T-cell (primary cell): Measurements from ENCODE around the gene TMEM218. TPM values are rescaled to one million over a fixed set of nuclear protein-coding genes. Genes with fewer than 3 reads are reported as not detected.

ENCODE experiments used
- ATAC-seq, 4 experiments: fragments of 200-7000 bp in 3 of 4; fragments of 150-1000 bp in 1 of 4; cut with Tn5 transposase; replicated peaks in 1 of 4; 1 replicate in 3 of 4; 2 replicates in 1 of 4; pipeline ENCODE4 v1.10.0; 2021; ENCODE audit warnings: moderate library complexity in 3 of 4, mild to moderate bottlenecking in 2 of 4, moderate number of reproducible peaks in 1 of 4
- CTCF ChIA-PET, 2 donors: fragments of 300-600 bp; sonication (Branson Sonifier 250); formaldehyde crosslinking; loops; one replicate each; lab custom pipeline; 2022; ENCODE audit warnings: antibody characterized with exemption in 2 of 2; lab: Charles Lee
- POLR2A ChIA-PET, 2 donors: fragments of 300-600 bp; sonication (Branson Sonifier 250); formaldehyde crosslinking; loops; one replicate each; lab custom pipeline; 2022; ENCODE audit warnings: antibody characterized with exemption in 2 of 2; lab: Charles Lee
- DNase-seq, 35 experiments: peaks; one replicate each; pipeline versions ENCODE4 v3.0.0 to v3.0.0-alpha.2; 2013 to 2023
- H3K27ac ChIP-seq: one replicate; pipeline ENCODE4 v1.5.1; 2013; ENCODE audit warnings: low read length
- H3K27me3 ChIP-seq, 2 experiments: replicated peaks in 1 of 2; 1 replicate in 1 of 2; 2 replicates in 1 of 2; pipeline versions ENCODE4 v1.6.1 to v1.7.0; 2013; ENCODE audit warnings: low read length in 1 of 2, mixed read lengths in 1 of 2; ENCODE audit not compliant: control insufficient read depth in 2 of 2, insufficient read depth in 2 of 2; ENCODE audit errors: extremely low read depth in 1 of 2
- H3K36me3 ChIP-seq, 2 donors: 1 replicate in 1 of 2; 2 replicates in 1 of 2; pipeline versions ENCODE4 v1.6.1 to v1.7.0; 2013; ENCODE audit warnings: low read length in 1 of 2; ENCODE audit not compliant: control insufficient read depth in 2 of 2, insufficient read depth in 1 of 2; ENCODE audit errors: extremely low read depth in 1 of 2
- H3K4me1 ChIP-seq, 2 experiments: 1 replicate in 1 of 2; 2 replicates in 1 of 2; pipeline versions ENCODE4 v1.6.1 to v1.7.0; 2013; ENCODE audit warnings: low read length in 2 of 2, mixed read lengths in 1 of 2; ENCODE audit not compliant: insufficient read depth in 2 of 2, control insufficient read depth in 1 of 2; ENCODE audit errors: extremely low read depth in 1 of 2
- H3K4me3 ChIP-seq, 2 donors: 1 replicate in 1 of 2; 2 replicates in 1 of 2; pipeline versions ENCODE4 v1.5.1 to v1.7.0; 2013; ENCODE audit warnings: mild to moderate bottlenecking in 2 of 2, low read length in 1 of 2, moderate library complexity in 1 of 2; ENCODE audit not compliant: control insufficient read depth in 1 of 2; ENCODE audit errors: extremely low read depth in 1 of 2
- H3K9me3 ChIP-seq: 2 replicates; pipeline ENCODE4 v1.7.0; 2013
- H3K27ac Mint-ChIP-seq, 2 donors: one replicate each; pipeline ENCODE4 v1.8.0; 2020 to 2021; ENCODE audit warnings: mild to moderate bottlenecking in 2 of 2, mixed read lengths in 2 of 2
- H3K27me3 Mint-ChIP-seq, 2 donors: one replicate each; pipeline ENCODE4 v1.8.0; 2021 to 2022; ENCODE audit warnings: mixed read lengths in 2 of 2
- H3K36me3 Mint-ChIP-seq: one replicate; pipeline ENCODE4 v1.8.0; 2021; ENCODE audit warnings: mixed read lengths
- H3K4me1 Mint-ChIP-seq, 3 donors: one replicate each; pipeline ENCODE4 v1.8.0; 2020 to 2022; ENCODE audit warnings: mixed read lengths in 3 of 3, mild to moderate bottlenecking in 1 of 3
- H3K4me3 Mint-ChIP-seq, 3 donors: one replicate each; pipeline ENCODE4 v1.8.0; 2020 to 2022; ENCODE audit warnings: mild to moderate bottlenecking in 3 of 3, mixed read lengths in 3 of 3, moderate library complexity in 3 of 3
- H3K9me3 Mint-ChIP-seq, 3 donors: one replicate each; pipeline ENCODE4 v1.8.0; 2020 to 2022; ENCODE audit warnings: mixed read lengths in 3 of 3
- WGBS: methylation state at CpG from one replicate; pipeline ENCODE4 v1.1.5; 2013; ENCODE audit warnings: missing lambda C conversion rate; ENCODE audit not compliant: insufficient coverage; 5-methylcytosine and 5-hydroxymethylcytosine counted together
- total RNA-seq, 35 experiments: library from RNA in 6 of 35; stranded (reverse) in 6 of 35; fragments of 120-200 nt in 1 of 35; gene quantifications; one replicate each; pipeline versions ENCODE4 v1.2.1 to v1.2.4 and lab custom pipeline; 2013 to 2026

The TMEM218 gene
- total RNA-seq, 5 donors from 2014 or later (not counting 1 experiment from before 2014, with no cell fraction given), result 10.3 to 18.9 (median 14.8) TPM

- ATAC-seq (no peak), DNase-seq (no peak)
- Histone ChIP-seq H3K4me3 (no peak overlapping the region), H3K4me1 (no peaks in the 10 kb centered on the region), H3K27ac (no peak overlapping the region), H3K9me3 (no peaks in the 10 kb centered on the region), H3K27me3 (peaks cover 0 to 36% of the 10 kb centered on the region in 2 experiments), H3K36me3 (no peaks in the 10 kb centered on the region)
- Mint-ChIP-seq H3K27me3 (peaks cover 6 to 25% of the 10 kb centered on the region in 2 donors), H3K4me1 (no peaks in the 10 kb centered on the region), H3K4me3 (no peak overlapping the region), H3K27ac (no peak overlapping the region), H3K9me3 (no peaks in the 10 kb centered on the region), H3K36me3 (no peaks in the 10 kb centered on the region)
- WGBS, result 79% methylated on average over 14 of the region's 18 CpGs
- ChIA-PET POLR2A (no interaction called here), CTCF (interaction anchor here in 1 of 2 donors (0.6 kb wide), 1 partner anchor 85 kb away, joined by 5 read pairs; the partner anchor contains the start of gene PKNOX2)
Observed at GRCh38 chr11:125079151-125079877, 32.1 kb downstream of the TMEM218 start.

GRCh38 chr11:125078516-125079140 lies 32.8 kb downstream of the TMEM218 start:
- no peak for DNase-seq
- Histone ChIP-seq H3K27me3 (peaks cover 0 to 43% of the 10 kb centered on the region in 2 experiments), H3K4me1 (no peaks in the 10 kb centered on the region), H3K27ac (no peak overlapping the region), H3K9me3 (no peaks in the 10 kb centered on the region), H3K4me3 (no peak overlapping the region), H3K36me3 (no peaks in the 10 kb centered on the region)
- POLR2A ChIA-PET, result no interaction called here
- H3K27me3 Mint-ChIP-seq, result peaks cover 6 to 29% of the 10 kb centered on the region in 2 donors
- CTCF ChIA-PET, result no interaction called here
- no peaks in the 10 kb centered on the region for H3K36me3 Mint-ChIP-seq
- no peak overlapping the region for H3K27ac Mint-ChIP-seq
- no peak for ATAC-seq
- 88% methylated on average over 13 of the region's 14 CpGs for WGBS
- H3K9me3 Mint-ChIP-seq, result no peaks in the 10 kb centered on the region
- H3K4me3 Mint-ChIP-seq, result no peak overlapping the region
- no peaks in the 10 kb centered on the region for H3K4me1 Mint-ChIP-seq

GRCh38 chr11:125078016-125078415 lies 33.4 kb downstream of the TMEM218 start:
- ChIA-PET CTCF (no interaction called here), POLR2A (no interaction called here)
- Mint-ChIP-seq H3K27ac (no peak overlapping the region), H3K27me3 (peaks cover 6 to 29% of the 10 kb centered on the region in 2 donors), H3K4me1 (no peaks in the 10 kb centered on the region), H3K36me3 (no peaks in the 10 kb centered on the region), H3K4me3 (no peak overlapping the region), H3K9me3 (no peaks in the 10 kb centered on the region)
- WGBS, result 94% methylated on average over 10 of the region's 11 CpGs
- Histone ChIP-seq H3K27ac (no peak overlapping the region), H3K9me3 (no peaks in the 10 kb centered on the region), H3K27me3 (peaks cover 0 to 48% of the 10 kb centered on the region in 2 experiments), H3K36me3 (no peaks in the 10 kb centered on the region), H3K4me1 (no peaks in the 10 kb centered on the region), H3K4me3 (no peak overlapping the region)
- DNase-seq, result no peak
- no peak for ATAC-seq

GRCh38 chr11:125076378-125076945 lies 35.0 kb downstream of the TMEM218 start:
- H3K27me3 Mint-ChIP-seq, result peaks cover 15 to 31% of the 10 kb centered on the region in 2 donors
- Histone ChIP-seq H3K27ac (no peak overlapping the region), H3K9me3 (no peaks in the 10 kb centered on the region), H3K4me1 (no peaks in the 10 kb centered on the region), H3K27me3 (peaks cover 0 to 52% of the 10 kb centered on the region in 2 experiments), H3K4me3 (no peak overlapping the region), H3K36me3 (no peaks in the 10 kb centered on the region)
- H3K9me3 Mint-ChIP-seq, result no peaks in the 10 kb centered on the region
- ATAC-seq (no peak), DNase-seq (no peak)
- H3K4me3 Mint-ChIP-seq, result no peak overlapping the region
- ChIA-PET CTCF (no interaction called here), POLR2A (no interaction called here)
- H3K27ac Mint-ChIP-seq, result no peak overlapping the region
- no peaks in the 10 kb centered on the region for H3K4me1 Mint-ChIP-seq
- 86% methylated on average over 13 of the region's 14 CpGs for WGBS
- no peaks in the 10 kb centered on the region for H3K36me3 Mint-ChIP-seq

GRCh38 chr11:125075900-125076317 lies 35.5 kb downstream of the TMEM218 start:
- 72% methylated on average over 7 of the region's 11 CpGs for WGBS
- H3K4me3 Mint-ChIP-seq, result no peak overlapping the region
- H3K9me3 Mint-ChIP-seq, result no peaks in the 10 kb centered on the region
- Histone ChIP-seq H3K4me3 (no peak overlapping the region), H3K36me3 (no peaks in the 10 kb centered on the region), H3K27me3 (peaks cover 0 to 54% of the 10 kb centered on the region in 2 experiments), H3K27ac (no peak overlapping the region), H3K9me3 (no peaks in the 10 kb centered on the region), H3K4me1 (peaks cover 0 to 3% of the 10 kb centered on the region in 2 experiments)
- ChIA-PET POLR2A (no interaction called here), CTCF (no interaction called here)
- H3K27me3 Mint-ChIP-seq, result peaks cover 15 to 31% of the 10 kb centered on the region in 2 donors
- H3K4me1 Mint-ChIP-seq, result peaks cover 0 to 5% (median 2%) of the 10 kb centered on the region in 3 donors
- H3K36me3 Mint-ChIP-seq, result no peaks in the 10 kb centered on the region
- ATAC-seq (no peak), DNase-seq (no peak)
- H3K27ac Mint-ChIP-seq, result no peak overlapping the region

GRCh38 chr11:125075242-125075625 lies 36.2 kb downstream of the TMEM218 start:
- Histone ChIP-seq H3K9me3 (no peaks in the 10 kb centered on the region), H3K27me3 (peaks cover 0 to 56% of the 10 kb centered on the region in 2 experiments), H3K27ac (no peak overlapping the region), H3K36me3 (no peaks in the 10 kb centered on the region), H3K4me1 (peaks cover 0 to 6% of the 10 kb centered on the region in 2 experiments), H3K4me3 (no peak overlapping the region)
- Mint-ChIP-seq H3K4me1 (peaks cover 0 to 10% (median 5%) of the 10 kb centered on the region in 3 donors), H3K27me3 (peaks cover 15 to 29% of the 10 kb centered on the region in 2 donors), H3K27ac (no peak overlapping the region), H3K9me3 (no peaks in the 10 kb centered on the region), H3K36me3 (no peaks in the 10 kb centered on the region), H3K4me3 (no peak overlapping the region)
- ATAC-seq, result no peak
- 88% methylated on average over 6 of the region's 7 CpGs for WGBS
- DNase-seq, result no peak
- CTCF ChIA-PET, result no interaction called here
- POLR2A ChIA-PET, result no interaction called here
